ENCODE results near the gene DENND2D. TPM values are rescaled to one million over a fixed set of nuclear protein-coding genes. Genes with fewer than 3 reads are reported as not detected.

The DENND2D gene
- total RNA-seq, 2 experiments from 2014 or later = 156 to 157 TPM

DNA sequence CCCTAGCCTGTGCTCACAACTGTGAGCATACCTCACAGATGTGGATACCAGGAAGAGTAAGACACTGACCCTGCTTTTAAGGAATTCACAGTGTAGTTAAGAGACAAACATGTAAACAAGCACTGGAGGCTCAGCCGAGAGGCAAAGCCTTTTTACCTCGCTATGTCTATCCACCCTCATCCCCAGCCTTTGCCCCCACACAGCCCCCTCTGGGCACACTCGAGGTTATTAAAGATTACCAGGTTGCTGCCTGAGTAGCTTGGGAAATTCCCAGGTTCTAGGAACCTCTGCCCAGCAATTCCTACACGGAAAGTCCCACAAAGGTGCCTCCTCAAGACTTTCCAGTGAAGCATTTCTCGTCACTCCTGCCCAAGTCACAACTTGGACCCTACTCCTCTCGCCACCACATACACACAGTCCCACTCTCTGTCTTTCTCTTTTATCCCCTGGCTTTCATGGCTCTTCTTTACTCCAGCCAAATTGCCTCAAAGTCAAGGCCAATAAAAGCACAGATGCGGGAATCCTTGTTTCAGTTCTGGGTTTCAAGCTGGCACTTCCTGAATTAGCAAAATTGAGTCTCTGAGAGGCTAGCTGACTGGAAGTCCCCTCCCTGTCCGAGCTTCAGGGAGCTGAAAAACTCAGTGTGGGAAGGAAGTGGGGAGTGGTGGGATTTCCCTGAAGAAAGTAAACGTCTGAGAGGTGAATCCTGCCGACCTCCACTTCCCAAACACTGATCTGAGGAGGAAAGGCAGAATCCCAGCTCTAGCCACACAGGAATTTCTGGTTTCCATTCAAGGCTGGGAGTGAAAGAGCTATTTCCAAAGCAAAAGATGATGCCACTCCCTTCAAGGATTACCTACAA, 7.6 kb downstream of the DENND2D start:
- H3K9me3 Mint-ChIP-seq = no peaks in the 10 kb centered on the region
- peaks cover 96% of the 10 kb centered on the region for H3K4me1 Mint-ChIP-seq (ENCODE audit: low read depth)
- H3K27ac Mint-ChIP-seq = peak overlapping the region; percentile 97
- H3K36me3 Mint-ChIP-seq = peaks cover 96% of the 10 kb centered on the region
- no peaks in the 10 kb centered on the region for H3K27me3 Mint-ChIP-seq
- CTCF ChIA-PET = interaction anchor here (0.7 to 2.0 kb wide), 5 partner anchors 22 to 207 kb away, joined by 3 to 7 read pairs (median 6); no protein-coding TSS in a partner anchor
- DNase-seq = peak; percentile 49
- intact Hi-C loops (cut with micrococcal nuclease) = no loop called here
- POLR2A ChIA-PET = interaction anchor here (3.1 to 13.7 kb wide), 3 partner anchors 10 to 25 kb away, joined by 12 to 256 read pairs (median 15); no protein-coding TSS in a partner anchor
- H3K4me3 Mint-ChIP-seq = no peak overlapping the region

DNA sequence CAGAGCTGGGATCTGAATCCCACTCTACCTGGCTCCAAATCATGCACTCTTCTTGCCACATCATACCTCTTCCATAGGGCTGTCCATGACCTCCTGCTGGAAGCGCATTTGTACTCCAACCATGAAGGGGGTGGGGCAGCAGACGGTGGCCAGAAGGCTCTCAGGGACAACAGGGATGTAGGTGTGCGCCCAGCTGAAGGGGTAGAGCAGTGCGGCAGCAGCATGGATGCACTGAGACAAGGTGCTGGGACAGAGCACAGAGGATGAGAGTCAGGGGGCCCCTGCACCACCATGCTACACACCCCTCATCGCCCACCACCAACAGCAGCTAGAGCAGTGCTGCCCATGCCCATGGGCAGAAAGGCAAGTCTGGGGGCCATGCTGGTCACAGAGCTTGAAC, 8.4 kb downstream of the DENND2D start:
- Mint-ChIP-seq H3K36me3 (peaks cover 95% of the 10 kb centered on the region), H3K4me1 (ENCODE audit: low read depth) (peaks cover 93% of the 10 kb centered on the region), H3K27me3 (no peaks in the 10 kb centered on the region), H3K9me3 (no peaks in the 10 kb centered on the region), H3K4me3 (no peak overlapping the region), H3K27ac (peak overlapping the region; percentile 97)
- intact Hi-C loops (cut with micrococcal nuclease) = no loop called here
- DNase-seq = no peak
- ChIA-PET CTCF (interaction anchor here (1.0 to 2.0 kb wide), 7 partner anchors 23 to 209 kb away, joined by 3 to 8 read pairs (median 5); no protein-coding TSS in a partner anchor), POLR2A (interaction anchor here (1.1 to 13.7 kb wide), 5 partner anchors 8 to 26 kb away, joined by 4 to 256 read pairs (median 12); partner anchors contain the start of gene DENND2D)

GRCh38 chr1:111191496-111191895, 8.9 kb downstream of the DENND2D start:
- peaks cover 95% of the 10 kb centered on the region for H3K36me3 Mint-ChIP-seq
- H3K4me1 Mint-ChIP-seq (ENCODE audit: low read depth) = peaks cover 93% of the 10 kb centered on the region
- intact Hi-C loops (cut with micrococcal nuclease) = no loop called here
- CTCF ChIA-PET = interaction anchor here (1.1 to 1.8 kb wide), 4 partner anchors 26 to 209 kb away, joined by 3 to 8 read pairs (median 4); no protein-coding TSS in a partner anchor
- H3K27me3 Mint-ChIP-seq = no peaks in the 10 kb centered on the region
- no peak overlapping the region for H3K4me3 Mint-ChIP-seq
- DNase-seq = no peak
- H3K9me3 Mint-ChIP-seq = no peaks in the 10 kb centered on the region
- H3K27ac Mint-ChIP-seq = peak overlapping the region; percentile 97
- POLR2A ChIA-PET = interaction anchor here (1.1 to 13.7 kb wide), 5 partner anchors 8 to 26 kb away, joined by 4 to 256 read pairs (median 12); partner anchors contain the start of gene DENND2D

DNA sequence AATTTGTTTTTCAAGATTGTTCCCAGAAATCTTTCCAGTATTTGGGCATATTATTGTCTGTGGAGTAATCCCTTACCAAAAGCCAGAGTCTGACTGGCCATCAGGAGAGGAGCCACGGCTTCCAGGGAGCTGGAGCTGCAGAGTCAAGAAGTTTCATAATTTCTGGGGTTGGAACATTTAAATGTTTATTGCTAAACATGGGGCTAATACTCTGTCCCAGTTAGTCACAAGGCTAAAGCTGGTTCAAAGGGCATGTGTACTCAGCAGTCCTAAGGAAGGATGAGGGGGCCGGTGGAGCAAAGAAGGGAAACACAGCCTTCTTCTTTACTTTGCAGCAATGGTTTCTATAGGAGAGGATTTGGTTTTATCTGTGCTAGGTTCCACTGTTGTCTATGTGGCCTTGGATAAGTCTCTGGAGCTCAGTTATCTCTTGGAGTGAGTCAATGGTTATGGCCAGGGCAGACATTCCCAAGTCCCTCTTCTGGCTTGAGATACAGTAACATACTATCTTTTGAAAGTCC, 9.5 kb downstream of the DENND2D start:
- Mint-ChIP-seq H3K27ac (peak overlapping the region; percentile 97), H3K4me1 (ENCODE audit: low read depth) (peaks cover 91% of the 10 kb centered on the region), H3K9me3 (no peaks in the 10 kb centered on the region), H3K27me3 (no peaks in the 10 kb centered on the region), H3K36me3 (peaks cover 95% of the 10 kb centered on the region), H3K4me3 (no peak overlapping the region)
- intact Hi-C loops (cut with micrococcal nuclease) = no loop called here
- ChIA-PET POLR2A (interaction anchor here (1.1 to 13.7 kb wide), 5 partner anchors 8 to 27 kb away, joined by 4 to 256 read pairs (median 12); partner anchors contain the start of gene DENND2D), CTCF (interaction anchor here (1.1 to 1.8 kb wide), 4 partner anchors 27 to 210 kb away, joined by 3 to 8 read pairs (median 4); no protein-coding TSS in a partner anchor)
- no peak for DNase-seq

DNA sequence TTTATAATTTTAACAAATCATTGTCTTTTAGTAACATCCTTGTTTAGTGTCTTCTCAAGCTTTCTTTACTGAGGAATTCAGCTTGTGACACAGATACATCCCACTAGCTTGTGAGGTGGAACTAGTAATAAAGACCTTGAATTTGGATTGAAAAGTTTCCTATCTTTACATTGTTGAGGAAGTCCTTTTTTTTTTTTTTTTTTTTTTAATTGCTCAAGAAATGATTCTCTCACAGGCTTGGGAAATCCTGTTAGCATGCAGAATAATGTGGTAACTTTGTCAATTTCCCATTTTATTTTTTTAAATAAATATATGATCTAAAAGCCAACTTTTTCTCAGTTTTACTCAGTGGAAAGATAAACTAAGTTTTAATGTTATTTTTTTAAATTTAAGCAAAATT, 15.8 kb downstream of the DENND2D start:
- POLR2A ChIA-PET = no interaction called here
- DNase-seq = no peak
- CTCF ChIA-PET = no interaction called here
- peaks cover 79% of the 10 kb centered on the region for H3K4me1 Mint-ChIP-seq (ENCODE audit: low read depth)
- H3K27ac Mint-ChIP-seq = peak overlapping the region; percentile 62
- H3K4me3 Mint-ChIP-seq = no peak overlapping the region
- H3K36me3 Mint-ChIP-seq = peaks cover 69% of the 10 kb centered on the region
- intact Hi-C loops (cut with micrococcal nuclease) = loop anchor here (5.0 kb wide), 1 partner anchor 38 kb away; no protein-coding TSS in a partner anchor
- H3K27me3 Mint-ChIP-seq = no peaks in the 10 kb centered on the region
- no peaks in the 10 kb centered on the region for H3K9me3 Mint-ChIP-seq

DNA sequence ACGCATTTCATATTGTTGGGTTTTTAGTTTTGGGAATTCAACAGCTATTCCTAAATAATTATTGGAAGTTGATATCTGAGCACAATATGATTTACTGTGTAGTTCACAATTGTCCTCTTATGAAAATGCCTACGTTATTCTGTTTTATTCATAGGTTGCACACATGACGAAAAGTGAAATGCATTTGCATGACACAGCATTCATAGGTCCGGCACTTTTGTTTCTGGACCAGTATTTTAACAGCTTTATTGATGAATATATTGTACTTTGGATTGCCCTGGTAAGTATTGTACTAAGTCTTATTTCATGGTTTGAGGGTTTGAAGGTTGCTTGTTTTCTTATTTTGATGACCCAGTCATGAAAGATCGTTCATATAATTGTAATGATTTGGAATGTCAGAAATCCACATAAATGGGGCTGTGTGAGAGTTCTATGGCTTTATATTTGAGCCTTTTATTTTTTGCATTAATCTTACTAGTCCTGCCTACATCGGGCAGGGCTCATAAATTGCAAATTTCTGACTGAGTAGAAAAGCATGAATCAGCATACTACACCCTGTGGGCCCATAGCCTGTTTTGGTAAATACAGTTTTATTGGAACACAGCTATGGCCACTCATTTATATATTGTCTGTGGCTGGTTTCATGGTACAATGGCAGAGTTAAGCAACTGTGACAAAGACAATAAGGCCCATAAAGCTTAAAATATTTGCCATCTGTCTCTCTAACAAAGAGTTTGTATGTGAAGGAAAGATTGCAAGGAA, 17.0 kb downstream of the DENND2D start:
- CTCF ChIA-PET = interaction anchor here (1.0 to 2.2 kb wide), 4 partner anchors 10 to 40 kb away, joined by 3 to 8 read pairs (median 6); partner anchors contain the start of gene DENND2D
- Mint-ChIP-seq H3K9me3 (no peaks in the 10 kb centered on the region), H3K27ac (peak overlapping the region; percentile 61), H3K4me3 (no peak overlapping the region), H3K27me3 (no peaks in the 10 kb centered on the region), H3K36me3 (peaks cover 60% of the 10 kb centered on the region), H3K4me1 (ENCODE audit: low read depth) (peaks cover 70% of the 10 kb centered on the region)
- no peak for DNase-seq
- POLR2A ChIA-PET = interaction anchor here (1.5 to 2.3 kb wide), 3 partner anchors 9 to 37 kb away, joined by 3 to 15 read pairs (median 6); no protein-coding TSS in a partner anchor
- intact Hi-C loops (cut with micrococcal nuclease) = no loop called here

GRCh38 chr1:111182052-111182451, 18.4 kb downstream of the DENND2D start:
- ChIA-PET CTCF (interaction anchor here (1.1 to 2.2 kb wide), 3 partner anchors 12 to 152 kb away, joined by 3 to 8 read pairs (median 5); no protein-coding TSS in a partner anchor), POLR2A (interaction anchor here (0.8 to 2.3 kb wide), 5 partner anchors 10 to 43 kb away, joined by 3 to 15 read pairs (median 4); no protein-coding TSS in a partner anchor)
- Mint-ChIP-seq H3K36me3 (peaks cover 47% of the 10 kb centered on the region), H3K9me3 (no peaks in the 10 kb centered on the region), H3K27ac (no peak overlapping the region), H3K4me1 (ENCODE audit: low read depth) (peaks cover 59% of the 10 kb centered on the region), H3K4me3 (no peak overlapping the region), H3K27me3 (no peaks in the 10 kb centered on the region)
- intact Hi-C loops (cut with micrococcal nuclease) = no loop called here
- no peak for DNase-seq

DNA sequence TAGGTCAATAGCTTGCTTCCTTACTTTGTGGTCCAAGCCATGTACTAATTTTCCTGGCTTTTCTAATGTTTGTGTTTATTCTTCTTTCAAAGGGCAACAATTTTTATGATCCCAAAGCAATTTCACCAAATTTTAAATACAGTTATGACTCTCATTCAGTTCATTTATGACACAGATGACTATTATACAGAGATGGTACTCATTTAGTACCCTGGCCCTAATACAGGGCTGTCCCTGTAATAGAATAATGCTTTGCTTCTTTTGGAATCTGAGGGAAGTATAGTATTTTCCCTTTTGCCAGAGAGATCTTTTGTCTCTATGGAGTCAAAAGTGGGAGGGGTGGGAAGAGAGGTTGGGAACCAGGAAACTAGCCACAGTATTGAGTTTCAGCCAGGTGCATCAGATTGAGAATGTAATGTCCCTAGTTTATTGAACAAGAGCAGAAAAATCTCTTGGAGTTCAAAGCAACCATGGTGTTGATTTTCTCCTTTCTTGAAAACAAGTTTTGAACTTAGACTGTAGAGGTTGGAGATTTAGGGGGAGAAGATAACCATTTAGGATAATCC, 20.4 kb downstream of the DENND2D start:
- DNase-seq = no peak
- peak overlapping the region; percentile 46 for H3K27ac Mint-ChIP-seq
- ChIA-PET POLR2A (no interaction called here), CTCF (interaction anchor here (0.6 to 1.0 kb wide), 2 partner anchors 41 to 220 kb away, joined by 4 read pairs; no protein-coding TSS in a partner anchor)
- no peaks in the 10 kb centered on the region for H3K27me3 Mint-ChIP-seq
- peaks cover 37% of the 10 kb centered on the region for H3K36me3 Mint-ChIP-seq
- no peak overlapping the region for H3K4me3 Mint-ChIP-seq
- H3K9me3 Mint-ChIP-seq = no peaks in the 10 kb centered on the region
- peaks cover 41% of the 10 kb centered on the region for H3K4me1 Mint-ChIP-seq (ENCODE audit: low read depth)
- intact Hi-C loops (cut with micrococcal nuclease) = no loop called here

- peaks cover 34% of the 10 kb centered on the region for H3K4me1 Mint-ChIP-seq (ENCODE audit: low read depth)
- H3K27ac Mint-ChIP-seq = no peak overlapping the region
- intact Hi-C loops (cut with micrococcal nuclease) = no loop called here
- H3K9me3 Mint-ChIP-seq = no peaks in the 10 kb centered on the region
- H3K27me3 Mint-ChIP-seq = no peaks in the 10 kb centered on the region
- H3K36me3 Mint-ChIP-seq = peaks cover 31% of the 10 kb centered on the region
- no peak for DNase-seq
- ChIA-PET CTCF (no interaction called here), POLR2A (no interaction called here)
- H3K4me3 Mint-ChIP-seq = no peak overlapping the region
Measured at GRCh38 chr1:111176678-111177077, 23.8 kb downstream of the DENND2D start.

DNA sequence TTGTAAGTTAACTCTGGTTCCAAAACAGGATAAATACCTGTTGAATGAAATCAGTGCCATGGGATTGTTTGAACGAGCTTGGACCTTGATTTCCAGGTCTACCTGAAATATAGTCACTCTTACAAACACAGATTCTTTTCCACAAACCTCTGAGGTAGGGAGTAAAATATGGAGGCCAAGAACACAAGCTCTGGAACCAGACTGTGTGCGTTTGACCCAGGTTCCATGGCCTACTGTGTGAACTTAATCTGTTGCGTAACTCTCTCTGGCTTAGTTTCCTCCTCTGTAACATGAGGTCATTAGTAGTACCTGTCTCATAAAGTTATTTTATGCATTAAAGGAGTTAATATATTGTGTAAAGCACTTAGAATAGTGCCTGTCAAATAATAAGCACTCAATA, 25.1 kb downstream of the DENND2D start:
- H3K4me3 Mint-ChIP-seq = no peak overlapping the region
- CTCF ChIA-PET = no interaction called here

GRCh38 chr1:111174070-111174469, 26.4 kb downstream of the DENND2D start:
- Mint-ChIP-seq H3K27ac (peak overlapping the region; percentile 45), H3K36me3 (peaks cover 27% of the 10 kb centered on the region), H3K4me1 (ENCODE audit: low read depth) (peaks cover 19% of the 10 kb centered on the region), H3K4me3 (no peak overlapping the region), H3K27me3 (no peaks in the 10 kb centered on the region), H3K9me3 (no peaks in the 10 kb centered on the region)
- no peak for DNase-seq
- POLR2A ChIA-PET = interaction anchor here (0.8 kb wide), 1 partner anchor 13 kb away, joined by 4 read pairs; no protein-coding TSS in a partner anchor
- CTCF ChIA-PET = no interaction called here
- intact Hi-C loops (cut with micrococcal nuclease) = no loop called here

More for the DNA sequence above, 25.1 kb downstream of the DENND2D start:
- intact Hi-C loops (cut with micrococcal nuclease) = no loop called here
- no peak for DNase-seq
- Mint-ChIP-seq H3K4me1 (ENCODE audit: low read depth) (peaks cover 28% of the 10 kb centered on the region), H3K9me3 (no peaks in the 10 kb centered on the region), H3K27ac (no peak overlapping the region), H3K36me3 (peaks cover 29% of the 10 kb centered on the region), H3K27me3 (no peaks in the 10 kb centered on the region)
- POLR2A ChIA-PET = no interaction called here
